NCI-H1105 treated with DMSO at 0.1 percent for 48 hours (cell line): ENCODE data around the gene IP6K3.
A peak's percentile ranks its signal among the peaks of the same experiment; 100 is the strongest.

ENCODE experiments used
- DNase-seq: peaks from one replicate; lab custom pipeline; 2025; lab: John Stamatoyannopoulos, UW

Gene IP6K3

GRCh38 chr6:33704215-33705066, 42.3 kb downstream of the IP6K3 start:
- no peak for DNase-seq

GRCh38 chr6:33702345-33702977, 44.2 kb downstream of the IP6K3 start:
- peak; percentile 48 for DNase-seq

GRCh38 chr6:33700391-33701050, 46.2 kb downstream of the IP6K3 start:
- DNase-seq = peak; percentile 12

GRCh38 chr6:33699739-33700138, 47.0 kb downstream of the IP6K3 start:
- no peak for DNase-seq

- DNase-seq = no peak
Observed at GRCh38 chr6:33699131-33699530, 47.6 kb downstream of the IP6K3 start.

- no peak for DNase-seq
Observed at GRCh38 chr6:33698494-33698893, 48.2 kb downstream of the IP6K3 start.

GRCh38 chr6:33697845-33698244, 48.9 kb downstream of the IP6K3 start:
- no peak for DNase-seq

GRCh38 chr6:33696548-33697518, 49.9 kb downstream of the IP6K3 start:
- peak; percentile 88 for DNase-seq

- no peak for DNase-seq
Observed at GRCh38 chr6:33696076-33696475, 50.6 kb downstream of the IP6K3 start.

- DNase-seq = peak; percentile 93
Observed at GRCh38 chr6:33695451-33695887, 51.2 kb downstream of the IP6K3 start.

GRCh38 chr6:33694977-33695376, 51.7 kb downstream of the IP6K3 start:
- no peak for DNase-seq

- no peak for DNase-seq
Observed at GRCh38 chr6:33694401-33694931, 52.2 kb downstream of the IP6K3 start.

GRCh38 chr6:33693186-33694105, 53.3 kb downstream of the IP6K3 start:
- DNase-seq = no peak

GRCh38 chr6:33692760-33693158, 53.9 kb downstream of the IP6K3 start:
- DNase-seq = no peak

GRCh38 chr6:33692078-33692759, 54.5 kb downstream of the IP6K3 start:
- no peak for DNase-seq

- no peak for DNase-seq
Observed at GRCh38 chr6:33691456-33692077, 55.1 kb downstream of the IP6K3 start.

GRCh38 chr6:33690766-33691165, 55.9 kb downstream of the IP6K3 start:
- DNase-seq = no peak

- DNase-seq = no peak
Observed at GRCh38 chr6:33689879-33690278, 56.8 kb downstream of the IP6K3 start.

GRCh38 chr6:33689148-33689494, 57.6 kb downstream of the IP6K3 start:
- no peak for DNase-seq
